Activated CD4-positive, alpha-beta T cell treated with anti-CD3 and anti-CD28 coated beads, Interleukin-2, amount 50 U/mL, for 1 hour (primary cell): ENCODE data around the gene NR6A1.

Experiments
- DNase-seq: peaks from one replicate; pipeline ENCODE4 v3.0.0-alpha.2; 2020

The NR6A1 gene

GRCh38 chr9:124680714-124681390 lies 90.3 kb downstream of the NR6A1 start:
- no peak for DNase-seq

DNA sequence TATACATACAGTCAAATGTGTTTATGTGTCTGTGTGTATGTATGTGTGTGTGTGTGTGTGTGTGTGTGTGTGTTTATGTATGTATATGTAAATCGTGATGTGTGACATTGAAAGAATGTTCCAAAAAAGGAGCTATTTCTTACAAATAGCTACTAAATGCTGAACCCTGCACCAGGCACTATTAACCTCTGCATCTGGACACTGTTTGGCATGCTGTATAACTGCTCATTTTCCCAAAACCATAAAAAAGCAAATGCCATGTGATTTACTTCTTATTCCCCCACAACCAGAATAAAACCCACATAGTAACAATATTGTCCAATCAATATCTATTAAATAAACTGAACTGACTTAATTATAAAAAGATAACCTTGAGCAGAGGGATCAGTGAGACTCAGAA lies 91.1 kb downstream of the NR6A1 start:
- no peak for DNase-seq

DNA sequence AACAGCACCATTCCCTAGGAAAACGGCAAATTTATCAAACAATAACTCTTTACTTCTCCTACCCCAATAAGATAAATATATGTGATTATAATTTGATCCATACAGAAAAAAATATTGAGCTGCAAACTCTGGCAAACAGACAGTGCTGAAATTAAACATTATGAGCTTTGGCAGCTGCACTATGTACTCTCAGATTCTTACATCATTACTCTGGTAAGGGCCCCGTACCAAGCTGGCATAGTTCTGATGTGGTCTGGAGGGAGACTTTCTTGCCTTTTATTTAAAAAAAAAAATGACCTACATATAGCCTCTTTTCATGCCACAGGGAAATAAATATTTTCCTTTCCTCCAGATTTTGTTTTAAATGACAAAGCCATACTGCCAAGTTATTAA lies 95.0 kb downstream of the NR6A1 start:
- no peak for DNase-seq

DNA sequence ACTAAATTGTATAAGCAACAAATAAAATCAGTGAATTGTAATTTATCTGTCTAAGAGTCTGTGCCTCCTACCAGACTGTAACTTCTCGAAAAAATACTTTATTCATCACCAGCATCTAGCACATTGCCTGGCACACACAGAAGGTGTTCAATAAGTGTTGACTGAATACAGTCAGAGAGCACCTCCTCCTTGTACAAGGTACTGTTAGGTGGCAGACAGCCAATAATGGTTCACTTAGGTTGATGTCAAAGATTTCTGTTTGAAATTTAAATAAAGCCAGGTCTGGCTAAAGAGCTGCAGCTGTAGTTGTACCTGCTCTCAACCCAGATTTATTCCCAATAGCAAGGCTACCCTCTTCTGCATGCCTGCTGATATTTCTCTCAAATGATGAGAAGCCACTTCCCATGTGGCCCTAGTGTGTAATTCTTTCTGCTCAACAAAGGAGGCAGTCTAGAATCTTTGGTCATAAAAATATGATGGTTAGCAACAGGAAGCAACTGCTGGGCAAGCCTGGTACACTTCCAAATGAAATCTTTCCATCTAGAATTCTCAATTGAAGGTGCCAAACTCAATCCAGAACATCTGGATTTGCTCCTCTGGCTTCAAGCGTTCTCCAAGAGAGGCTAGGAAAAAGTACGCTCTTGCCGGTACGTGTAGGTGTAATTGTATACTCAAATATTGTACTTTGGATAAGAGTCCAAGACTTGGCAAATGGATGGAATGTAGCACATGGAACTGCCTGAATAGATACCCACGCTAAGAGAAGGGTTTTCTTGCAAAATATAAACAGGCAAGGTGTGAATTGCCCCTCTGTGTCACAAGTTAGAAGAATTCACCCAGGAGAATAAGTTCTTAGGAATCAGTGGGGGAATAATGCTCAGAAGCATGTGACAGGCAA lies 95.6 kb downstream of the NR6A1 start:
- no peak for DNase-seq

- no peak for DNase-seq
Measured at GRCh38 chr9:124674651-124675050, 96.5 kb downstream of the NR6A1 start.

DNA sequence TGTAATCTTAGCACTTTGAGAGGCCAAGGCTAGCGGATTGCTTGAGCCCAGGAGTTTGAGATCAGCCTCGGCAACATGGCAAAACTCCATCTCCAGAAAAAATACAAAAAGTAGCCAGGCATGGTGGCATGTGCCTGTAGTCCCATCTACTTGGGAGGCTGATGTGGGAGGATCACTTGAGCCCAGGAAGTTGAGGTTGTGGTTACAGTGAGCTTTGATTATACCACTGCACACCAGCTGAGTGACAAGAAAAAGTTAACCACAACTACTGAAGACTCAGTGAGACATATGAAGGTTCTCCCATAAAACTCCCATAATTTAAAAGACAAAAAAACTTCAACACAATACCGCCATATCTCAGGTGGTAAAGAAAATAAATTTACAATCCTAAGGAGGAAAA lies 98.0 kb downstream of the NR6A1 start:
- no peak for DNase-seq

DNA sequence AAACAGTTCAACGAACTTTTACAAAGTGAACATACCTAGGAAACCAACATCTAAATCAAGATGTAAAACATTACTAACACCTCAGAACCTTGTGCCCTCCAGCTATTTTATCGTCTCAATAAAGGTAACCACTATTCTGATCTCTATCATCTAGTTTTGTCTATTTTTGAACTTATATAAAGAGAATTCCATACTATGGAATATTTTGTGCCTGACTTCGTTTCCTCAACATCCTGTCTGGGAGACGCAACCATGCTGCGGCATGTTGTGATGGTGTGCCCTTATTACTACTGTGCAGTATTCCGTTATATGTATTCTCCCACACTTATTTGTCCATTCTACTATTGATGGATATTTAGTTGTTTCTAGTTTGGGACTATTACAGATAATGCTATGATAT lies 99.2 kb downstream of the NR6A1 start:
- DNase-seq: no peak

- no peak for DNase-seq
Measured at GRCh38 chr9:124666642-124667041, 104.5 kb downstream of the NR6A1 start.

DNA sequence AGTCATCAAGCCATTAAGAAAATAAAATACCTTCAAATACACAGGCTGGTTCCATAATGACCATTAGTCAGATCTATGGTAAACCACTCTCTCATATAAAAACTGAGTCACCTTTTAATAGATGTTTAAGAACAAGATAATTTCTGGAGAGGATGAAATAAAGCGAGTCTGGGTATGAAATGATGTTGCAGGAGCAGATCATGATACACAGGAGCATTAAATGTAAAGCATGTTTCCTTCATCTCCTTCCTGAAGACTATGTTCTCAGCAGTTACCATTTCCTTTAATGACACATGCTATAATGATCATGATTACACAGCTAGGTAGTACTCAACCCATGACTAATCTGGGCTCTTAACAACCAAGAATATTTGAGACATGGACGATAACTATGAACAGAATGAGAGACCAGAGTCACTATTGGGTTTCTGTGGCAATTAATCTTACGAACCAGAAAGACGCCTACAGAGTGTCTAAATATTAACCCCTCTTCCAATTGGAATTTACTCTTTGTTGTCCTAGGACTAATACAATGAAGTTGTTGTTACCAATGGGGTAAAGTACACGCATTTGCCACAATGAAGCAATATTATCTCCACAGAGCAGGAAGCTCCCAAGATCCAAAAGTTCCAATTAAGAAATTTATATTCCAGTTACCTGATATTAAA lies 105.6 kb downstream of the NR6A1 start:
- no peak for DNase-seq

DNA sequence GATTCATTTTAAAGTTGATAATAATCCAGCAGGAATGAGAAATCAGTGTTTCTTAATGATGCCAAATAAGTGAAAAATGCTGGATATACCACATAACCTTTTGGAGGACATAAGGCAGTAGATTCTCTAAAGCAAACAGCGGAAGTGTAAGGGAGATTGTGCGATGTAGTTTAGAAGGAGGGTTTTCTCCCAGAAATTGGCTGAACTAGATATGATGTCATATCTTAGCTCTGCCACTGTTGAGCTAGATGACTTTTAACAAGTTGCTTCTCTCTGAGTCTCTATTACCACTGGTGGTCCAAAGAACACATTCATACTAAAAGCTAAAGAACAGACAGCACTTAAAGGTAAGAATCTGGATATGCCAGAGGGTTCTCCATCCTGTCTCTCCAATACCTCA lies 107.0 kb downstream of the NR6A1 start:
- DNase-seq: no peak

GRCh38 chr9:124663046-124663961 lies 107.8 kb downstream of the NR6A1 start:
- no peak for DNase-seq

- no peak for DNase-seq
Measured at GRCh38 chr9:124662561-124662960, 108.5 kb downstream of the NR6A1 start.

GRCh38 chr9:124661271-124661670 lies 109.8 kb downstream of the NR6A1 start:
- DNase-seq: no peak

DNA sequence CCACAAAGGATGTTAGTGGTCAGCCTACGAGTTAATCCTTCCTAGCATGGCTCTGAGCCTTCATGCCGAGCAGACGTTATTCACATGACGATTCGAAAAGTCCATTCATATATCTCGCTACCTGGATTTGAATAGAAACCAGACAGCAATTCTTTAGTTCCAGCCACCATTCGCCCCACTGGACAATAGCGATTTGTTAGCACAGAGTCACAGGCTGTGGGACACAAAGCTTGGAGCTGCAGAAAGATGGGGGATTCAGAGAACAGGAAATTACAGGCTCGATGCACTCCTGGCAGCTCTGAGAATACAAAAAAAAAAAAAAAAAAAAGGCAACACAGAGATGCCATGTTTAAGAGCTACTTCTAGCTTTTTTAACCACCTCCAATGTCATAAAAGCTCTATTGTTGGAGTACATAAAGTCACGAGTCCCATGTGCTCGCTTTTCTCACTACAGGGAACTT lies 110.7 kb downstream of the NR6A1 start:
- no peak for DNase-seq

- peak; percentile 22 for DNase-seq
Measured at GRCh38 chr9:124659099-124659659, 111.9 kb downstream of the NR6A1 start.

DNA sequence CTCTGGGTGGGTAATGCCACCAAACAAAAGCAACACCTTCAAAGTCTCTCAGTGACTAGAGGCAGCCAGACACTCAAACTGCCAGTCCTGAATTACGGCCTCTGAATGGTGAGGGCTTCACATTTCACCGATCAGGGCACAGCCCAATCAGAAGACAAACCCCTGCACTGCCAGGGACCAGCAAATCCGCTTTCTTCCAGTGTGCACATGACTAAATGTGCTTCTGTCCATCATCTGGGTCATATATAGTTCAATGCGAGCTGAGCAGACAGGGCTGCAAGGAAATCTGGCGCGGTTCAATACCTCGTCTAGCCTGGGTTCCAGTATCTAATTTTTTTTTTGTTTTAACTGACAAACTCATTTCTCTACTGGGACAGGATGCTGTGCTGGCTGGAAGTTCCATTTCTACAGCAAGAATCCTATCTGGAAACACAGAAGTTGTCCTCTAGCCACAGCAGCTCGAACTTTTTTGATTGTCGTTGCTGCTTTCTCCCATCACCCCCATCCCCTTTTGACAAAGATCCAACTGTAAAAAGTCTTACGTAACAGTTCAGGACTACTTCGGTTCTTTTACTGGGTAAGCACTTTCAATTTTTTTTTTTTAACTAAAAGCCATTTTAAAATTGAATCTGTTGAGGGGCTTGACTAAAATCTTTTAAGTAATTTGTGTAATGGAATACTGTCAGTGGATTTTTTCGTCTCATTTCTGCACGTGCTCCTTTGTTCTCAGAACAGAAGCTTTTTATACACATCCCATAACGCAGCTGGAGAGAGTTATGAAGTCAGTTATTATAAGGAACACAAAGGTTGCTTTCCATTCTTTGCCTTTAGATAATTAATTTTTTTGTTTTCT lies 112.7 kb downstream of the NR6A1 start:
- DNase-seq: no peak

DNA sequence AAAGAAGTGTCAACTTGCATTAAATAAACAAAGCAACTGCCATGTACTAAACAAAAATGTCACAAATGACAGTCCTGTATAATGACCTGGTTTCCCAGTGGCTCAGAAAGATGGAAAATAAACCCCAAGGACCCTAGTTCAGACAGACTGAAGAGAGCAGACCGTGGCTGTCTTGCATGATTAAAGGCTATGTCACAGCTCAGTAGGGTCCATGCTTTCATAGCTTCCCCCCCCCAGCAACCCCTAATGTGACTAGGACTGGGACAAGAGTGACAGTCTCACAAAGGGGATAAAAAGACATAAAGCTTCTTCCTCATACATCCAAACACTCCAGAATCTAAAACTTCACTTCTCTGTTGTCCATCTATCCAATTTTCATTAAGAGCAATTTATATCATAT lies 113.6 kb downstream of the NR6A1 start:
- no peak for DNase-seq

GRCh38 chr9:124654431-124654830 lies 116.7 kb downstream of the NR6A1 start:
- DNase-seq: no peak

DNA sequence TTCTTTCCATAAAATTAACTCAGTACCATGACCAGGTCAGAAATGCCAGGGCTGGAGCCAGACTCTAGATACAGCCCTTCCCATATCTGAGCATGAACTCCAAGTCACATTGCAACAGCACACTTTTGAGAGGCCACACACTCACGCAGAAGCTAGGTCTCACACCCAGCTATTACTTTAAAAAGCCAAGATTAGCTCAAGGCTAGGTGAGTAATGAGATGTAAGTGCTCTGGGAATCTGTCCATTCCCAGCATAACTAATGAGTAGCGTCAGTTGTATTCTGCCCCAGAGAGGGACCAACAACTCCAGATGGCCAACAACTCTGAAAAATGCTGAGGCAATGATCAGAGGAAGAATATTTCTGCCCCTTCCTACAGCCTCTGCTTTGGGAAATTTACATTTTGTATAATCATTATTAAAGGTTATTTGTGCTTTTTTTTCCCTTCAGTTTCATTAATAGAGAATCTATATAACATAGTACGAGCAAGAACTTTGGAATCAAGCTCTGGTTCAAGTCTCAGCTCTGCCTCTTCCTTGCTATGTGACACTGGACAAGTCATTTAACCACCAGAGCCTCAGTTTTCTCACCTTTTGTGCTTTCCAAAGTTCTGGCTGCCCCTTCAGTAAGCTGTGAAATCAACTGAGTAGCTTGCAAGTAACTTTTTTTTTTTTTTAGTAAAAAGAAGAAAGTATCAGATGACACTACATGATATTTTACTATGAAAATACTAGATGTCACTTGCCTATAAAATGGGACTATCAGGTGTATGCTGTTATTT lies 118.3 kb downstream of the NR6A1 start:
- no peak for DNase-seq

DNA sequence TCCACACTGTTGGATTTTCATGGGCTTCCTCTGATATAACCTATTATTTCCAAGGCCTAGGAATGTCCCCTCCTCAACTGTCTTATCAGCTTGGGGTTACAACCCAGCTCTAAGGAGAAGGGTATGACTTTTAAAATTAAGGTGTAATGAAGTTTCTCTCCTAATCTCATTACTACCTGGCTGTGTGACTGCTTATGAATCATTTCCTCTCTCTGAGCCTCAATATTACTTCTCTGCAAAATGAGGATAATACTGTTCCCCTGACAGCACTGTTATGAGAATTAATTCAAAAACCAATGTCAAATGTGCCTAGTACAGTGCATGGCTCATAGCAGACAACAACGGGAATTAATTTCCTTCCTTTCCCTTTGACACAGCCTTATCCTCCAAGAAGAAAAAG lies 118.9 kb downstream of the NR6A1 start:
- no peak for DNase-seq

GRCh38 chr9:124645274-124645673 lies 125.8 kb downstream of the NR6A1 start:
- DNase-seq: no peak
